Measurements from ENCODE around the gene ADAMTS8. TPM values are rescaled to one million over a fixed set of nuclear protein-coding genes. Genes with fewer than 3 reads are reported as not detected.

The ADAMTS8 gene
- total RNA-seq, 1 donor from 2014 or later = not detected

DNA sequence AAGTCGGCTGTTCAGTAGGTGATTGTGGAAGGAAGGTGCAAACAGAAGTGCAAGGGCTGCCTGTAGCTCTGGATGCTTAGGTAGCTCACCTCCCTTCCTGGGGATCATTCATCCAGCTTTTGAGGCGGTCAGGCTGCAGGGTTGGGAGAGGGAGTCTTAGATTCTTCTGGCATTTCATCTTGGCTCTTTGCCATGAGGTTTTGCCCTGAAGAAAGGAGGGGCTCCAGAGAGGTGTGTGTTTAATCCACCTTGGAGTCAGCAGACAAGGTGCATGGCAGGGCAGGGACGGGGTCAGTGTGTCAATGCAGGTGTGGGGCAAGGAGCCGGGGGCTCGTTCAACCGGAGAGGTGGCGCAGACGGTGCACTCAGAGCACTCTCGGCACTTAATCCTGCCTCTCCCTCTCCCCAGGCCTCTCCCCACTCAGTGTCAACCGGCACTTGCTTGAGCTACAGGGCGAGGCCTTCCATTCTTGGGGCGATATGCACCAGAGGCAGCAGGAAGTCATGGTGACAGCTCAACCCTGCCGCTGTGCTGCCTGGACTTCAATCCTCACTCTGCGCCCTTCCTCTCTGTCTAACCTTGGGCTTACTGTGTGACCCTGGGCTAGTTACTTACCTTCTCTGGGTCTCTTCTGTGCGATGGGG lies 27.2 kb upstream of the ADAMTS8 start:
- Mint-ChIP-seq H3K27me3 (ENCODE audit: low read depth) (peaks cover 25% of the 10 kb centered on the region), H3K4me3 (ENCODE audit: low read depth) (no peak overlapping the region), H3K27ac (no peak overlapping the region), H3K36me3 (ENCODE audit: low read depth) (no peaks in the 10 kb centered on the region), H3K9me3 (no peaks in the 10 kb centered on the region), H3K4me1 (ENCODE audit: low read depth) (no peaks in the 10 kb centered on the region)
- no peak for DNase-seq (ENCODE audit: low spot score)
- intact Hi-C loops (cut with micrococcal nuclease) = no loop called here

- peaks cover 2% of the 10 kb centered on the region for H3K4me1 Mint-ChIP-seq (ENCODE audit: low read depth)
- DNase-seq (ENCODE audit: low spot score) = no peak
- no peak overlapping the region for H3K27ac Mint-ChIP-seq
- intact Hi-C loops (cut with micrococcal nuclease) = no loop called here
- H3K9me3 Mint-ChIP-seq = no peaks in the 10 kb centered on the region
- no peaks in the 10 kb centered on the region for H3K36me3 Mint-ChIP-seq (ENCODE audit: low read depth)
- H3K4me3 Mint-ChIP-seq (ENCODE audit: low read depth) = no peak overlapping the region
- H3K27me3 Mint-ChIP-seq (ENCODE audit: low read depth) = peaks cover 32% of the 10 kb centered on the region
Measured at GRCh38 chr11:130454491-130455252, 26.3 kb upstream of the ADAMTS8 start.

GRCh38 chr11:130452940-130453339 lies 24.5 kb upstream of the ADAMTS8 start:
- no peak for DNase-seq (ENCODE audit: low spot score)
- intact Hi-C loops (cut with micrococcal nuclease) = no loop called here
- H3K27me3 Mint-ChIP-seq (ENCODE audit: low read depth) = peaks cover 41% of the 10 kb centered on the region
- H3K4me1 Mint-ChIP-seq (ENCODE audit: low read depth) = peaks cover 2% of the 10 kb centered on the region
- no peak overlapping the region for H3K4me3 Mint-ChIP-seq (ENCODE audit: low read depth)
- no peaks in the 10 kb centered on the region for H3K9me3 Mint-ChIP-seq
- H3K36me3 Mint-ChIP-seq (ENCODE audit: low read depth) = no peaks in the 10 kb centered on the region
- no peak overlapping the region for H3K27ac Mint-ChIP-seq

DNA sequence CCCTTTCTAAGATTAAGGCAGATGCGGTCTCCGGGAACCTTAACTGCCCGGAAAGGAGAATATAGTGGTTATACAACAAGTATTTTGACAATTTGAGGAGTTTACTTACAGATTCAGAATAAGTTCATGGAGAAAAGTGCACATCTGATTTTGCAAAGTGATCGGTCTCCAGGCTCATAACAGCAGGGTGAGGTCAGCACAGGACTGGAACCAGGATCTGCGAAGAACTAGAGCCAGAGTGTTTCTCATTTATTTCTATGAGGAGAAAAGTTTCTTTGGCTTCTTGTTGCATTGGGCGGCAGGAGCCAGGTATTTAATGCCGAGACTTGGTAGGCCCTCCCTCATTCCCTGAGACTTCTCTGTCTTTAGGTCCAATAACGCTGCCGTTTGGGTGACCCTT lies 23.8 kb upstream of the ADAMTS8 start:
- DNase-seq (ENCODE audit: low spot score) = no peak
- H3K27ac Mint-ChIP-seq = no peak overlapping the region
- intact Hi-C loops (cut with micrococcal nuclease) = no loop called here
- peaks cover 43% of the 10 kb centered on the region for H3K27me3 Mint-ChIP-seq (ENCODE audit: low read depth)
- no peak overlapping the region for H3K4me3 Mint-ChIP-seq (ENCODE audit: low read depth)
- H3K9me3 Mint-ChIP-seq = no peaks in the 10 kb centered on the region
- no peaks in the 10 kb centered on the region for H3K36me3 Mint-ChIP-seq (ENCODE audit: low read depth)
- H3K4me1 Mint-ChIP-seq (ENCODE audit: low read depth) = peaks cover 2% of the 10 kb centered on the region

- peaks cover 2% of the 10 kb centered on the region for H3K4me1 Mint-ChIP-seq (ENCODE audit: low read depth)
- H3K9me3 Mint-ChIP-seq = no peaks in the 10 kb centered on the region
- no peak overlapping the region for H3K27ac Mint-ChIP-seq
- DNase-seq (ENCODE audit: low spot score) = no peak
- peaks cover 50% of the 10 kb centered on the region for H3K27me3 Mint-ChIP-seq (ENCODE audit: low read depth)
- no peak overlapping the region for H3K4me3 Mint-ChIP-seq (ENCODE audit: low read depth)
- no peaks in the 10 kb centered on the region for H3K36me3 Mint-ChIP-seq (ENCODE audit: low read depth)
- intact Hi-C loops (cut with micrococcal nuclease) = no loop called here
Measured at GRCh38 chr11:130451231-130452019, 23.0 kb upstream of the ADAMTS8 start.

DNA sequence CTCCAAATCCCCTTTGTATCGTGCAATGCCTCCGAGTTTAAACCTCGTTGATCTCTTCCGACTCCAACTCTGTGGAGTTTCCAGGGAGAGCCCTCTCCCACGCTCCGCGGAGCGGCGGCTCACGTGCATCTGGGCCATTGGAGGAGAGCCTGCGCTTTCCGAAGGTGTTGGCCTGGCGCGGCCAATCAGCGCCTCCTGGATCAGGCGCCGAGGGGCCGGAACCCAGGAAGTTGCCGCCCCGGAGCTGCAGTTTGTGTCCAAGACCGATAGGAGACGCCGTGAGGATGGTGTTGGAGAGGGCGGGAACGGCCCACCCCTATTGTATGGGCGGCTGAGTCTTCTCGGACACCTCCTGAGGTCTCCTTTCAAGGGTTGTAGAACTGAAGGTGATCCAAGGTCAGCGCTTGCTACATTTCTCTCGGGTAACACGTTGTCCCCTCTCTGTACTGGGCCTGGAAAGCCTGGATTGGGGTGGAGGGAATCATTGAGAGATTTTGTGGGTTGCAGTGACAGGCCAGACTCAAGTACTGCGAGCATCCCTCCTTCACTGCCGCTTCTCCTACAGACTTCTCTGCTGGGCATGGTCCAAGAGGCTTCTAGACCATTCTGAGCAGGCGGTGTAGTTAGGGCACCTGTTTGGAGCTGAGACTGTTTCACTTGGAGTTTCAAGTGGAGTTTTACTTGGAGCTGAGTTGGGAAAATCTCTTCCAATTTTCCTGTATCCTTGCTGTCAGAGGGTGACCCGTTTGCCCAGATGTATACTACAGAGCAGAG lies 21.8 kb upstream of the ADAMTS8 start:
- peaks cover 2% of the 10 kb centered on the region for H3K4me1 Mint-ChIP-seq (ENCODE audit: low read depth)
- no peak for DNase-seq (ENCODE audit: low spot score)
- intact Hi-C loops (cut with micrococcal nuclease) = loop anchor here (2.0 kb wide), 1 partner anchor 15 kb away; no protein-coding TSS in a partner anchor
- H3K4me3 Mint-ChIP-seq (ENCODE audit: low read depth) = no peak overlapping the region
- no peaks in the 10 kb centered on the region for H3K36me3 Mint-ChIP-seq (ENCODE audit: low read depth)
- no peaks in the 10 kb centered on the region for H3K9me3 Mint-ChIP-seq
- peaks cover 50% of the 10 kb centered on the region for H3K27me3 Mint-ChIP-seq (ENCODE audit: low read depth)
- no peak overlapping the region for H3K27ac Mint-ChIP-seq

DNA sequence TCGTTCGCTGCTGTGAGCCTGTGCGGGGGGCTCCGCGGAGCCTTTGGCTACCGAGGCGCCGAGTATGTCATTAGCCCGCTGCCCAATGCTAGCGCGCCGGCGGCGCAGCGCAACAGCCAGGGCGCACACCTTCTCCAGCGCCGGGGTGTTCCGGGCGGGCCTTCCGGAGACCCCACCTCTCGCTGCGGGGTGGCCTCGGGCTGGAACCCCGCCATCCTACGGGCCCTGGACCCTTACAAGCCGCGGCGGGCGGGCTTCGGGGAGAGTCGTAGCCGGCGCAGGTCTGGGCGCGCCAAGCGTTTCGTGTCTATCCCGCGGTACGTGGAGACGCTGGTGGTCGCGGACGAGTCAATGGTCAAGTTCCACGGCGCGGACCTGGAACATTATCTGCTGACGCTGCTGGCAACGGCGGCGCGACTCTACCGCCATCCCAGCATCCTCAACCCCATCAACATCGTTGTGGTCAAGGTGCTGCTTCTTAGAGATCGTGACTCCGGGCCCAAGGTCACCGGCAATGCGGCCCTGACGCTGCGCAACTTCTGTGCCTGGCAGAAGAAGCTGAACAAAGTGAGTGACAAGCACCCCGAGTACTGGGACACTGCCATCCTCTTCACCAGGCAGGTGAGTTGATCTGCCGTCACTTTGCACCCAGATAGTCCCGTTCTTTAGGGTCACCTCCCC lies 21.0 kb upstream of the ADAMTS8 start:
- Mint-ChIP-seq H3K4me1 (ENCODE audit: low read depth) (peaks cover 2% of the 10 kb centered on the region), H3K4me3 (ENCODE audit: low read depth) (peak overlapping the region; percentile 52), H3K27ac (no peak overlapping the region), H3K36me3 (ENCODE audit: low read depth) (no peaks in the 10 kb centered on the region), H3K27me3 (ENCODE audit: low read depth) (peaks cover 52% of the 10 kb centered on the region), H3K9me3 (no peaks in the 10 kb centered on the region)
- DNase-seq (ENCODE audit: low spot score) = no peak
- intact Hi-C loops (cut with micrococcal nuclease) = loop anchor here (2.0 kb wide), 1 partner anchor 15 kb away; no protein-coding TSS in a partner anchor

DNA sequence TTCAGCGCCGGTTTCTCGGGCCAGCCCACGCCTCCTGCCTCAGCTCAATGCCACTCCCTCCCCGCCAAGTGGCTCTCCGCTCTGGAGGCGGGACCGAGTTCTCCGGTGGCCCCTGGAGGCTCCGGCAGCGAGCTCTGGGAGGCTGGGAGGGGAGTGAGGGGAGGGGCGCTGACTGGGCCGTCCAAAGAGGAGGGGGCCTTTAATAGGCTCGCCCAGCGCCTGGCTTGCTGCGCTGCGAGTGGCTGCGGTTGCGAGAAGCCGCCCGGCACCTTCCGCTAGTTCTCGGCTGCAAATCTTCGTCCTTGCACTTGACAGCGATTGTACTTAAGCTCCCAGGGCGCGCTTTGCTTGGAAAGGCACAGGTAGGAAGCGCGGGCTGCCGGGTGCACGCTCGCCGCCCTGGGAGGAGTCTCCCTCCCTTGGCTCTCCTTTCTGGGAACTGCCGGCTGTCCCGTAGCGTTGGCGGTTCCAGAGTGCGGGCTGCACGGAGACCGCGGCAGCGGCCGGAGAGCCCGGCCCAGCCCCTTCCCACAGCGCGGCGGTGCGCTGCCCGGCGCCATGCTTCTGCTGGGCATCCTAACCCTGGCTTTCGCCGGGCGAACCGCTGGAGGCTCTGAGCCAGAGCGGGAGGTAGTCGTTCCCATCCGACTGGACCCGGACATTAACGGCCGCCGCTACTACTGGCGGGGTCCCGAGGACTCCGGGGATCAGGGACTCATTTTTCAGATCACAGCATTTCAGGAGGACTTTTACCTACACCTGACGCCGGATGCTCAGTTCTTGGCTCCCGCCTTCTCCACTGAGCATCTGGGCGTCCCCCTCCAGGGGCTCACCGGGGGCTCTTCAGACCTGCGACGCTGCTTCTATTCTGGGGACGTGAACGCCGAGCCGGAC lies 20.3 kb upstream of the ADAMTS8 start, which contains the start of gene ADAMTS15:
Gene ADAMTS15, plus strand, starts transcription at position 230 of the 894 bp plus-strand sequence. Its CDS starts 329 bp downstream, at position 559.
- H3K27me3 Mint-ChIP-seq (ENCODE audit: low read depth) = peaks cover 51% of the 10 kb centered on the region
- H3K4me3 Mint-ChIP-seq (ENCODE audit: low read depth) = peak within 1 kb of the TSS; percentile 52
- no peak within 1 kb of the TSS for H3K27ac Mint-ChIP-seq
- intact Hi-C loops (cut with micrococcal nuclease) = loop anchor here (2.0 kb wide), 1 partner anchor 14 kb away; no protein-coding TSS in a partner anchor
- H3K36me3 Mint-ChIP-seq (ENCODE audit: low read depth) = no peaks in the 10 kb centered on the region
- no peaks in the 10 kb centered on the region for H3K9me3 Mint-ChIP-seq
- peak; percentile 47 for DNase-seq (ENCODE audit: low spot score)
- peaks cover 2% of the 10 kb centered on the region for H3K4me1 Mint-ChIP-seq (ENCODE audit: low read depth)

DNA sequence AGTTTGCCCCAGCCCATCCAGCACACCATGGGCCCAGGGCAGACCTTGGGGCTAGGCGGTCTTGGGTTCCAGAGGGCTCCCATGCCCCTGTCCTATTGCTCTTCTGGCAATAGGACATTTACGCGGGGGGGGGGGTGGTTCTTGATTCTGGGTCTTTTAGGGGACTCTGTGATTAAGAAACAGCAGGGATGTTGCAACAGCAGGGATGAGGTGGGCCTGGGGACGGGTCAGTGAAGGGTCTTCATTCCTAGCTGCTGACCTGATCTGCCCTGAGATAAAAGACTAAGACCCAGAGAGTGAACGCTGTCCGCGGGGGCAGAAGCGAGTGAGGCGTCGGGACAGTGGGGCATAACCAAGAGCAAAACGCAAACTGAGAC lies 19.6 kb upstream of the ADAMTS8 start:
- Mint-ChIP-seq H3K4me3 (ENCODE audit: low read depth) (peak overlapping the region; percentile 52), H3K27me3 (ENCODE audit: low read depth) (peaks cover 48% of the 10 kb centered on the region), H3K9me3 (no peaks in the 10 kb centered on the region), H3K36me3 (ENCODE audit: low read depth) (no peaks in the 10 kb centered on the region), H3K4me1 (ENCODE audit: low read depth) (peaks cover 2% of the 10 kb centered on the region), H3K27ac (no peak overlapping the region)
- intact Hi-C loops (cut with micrococcal nuclease) = loop anchor here (2.0 kb wide), 1 partner anchor 13 kb away; no protein-coding TSS in a partner anchor
- no peak for DNase-seq (ENCODE audit: low spot score)

DNA sequence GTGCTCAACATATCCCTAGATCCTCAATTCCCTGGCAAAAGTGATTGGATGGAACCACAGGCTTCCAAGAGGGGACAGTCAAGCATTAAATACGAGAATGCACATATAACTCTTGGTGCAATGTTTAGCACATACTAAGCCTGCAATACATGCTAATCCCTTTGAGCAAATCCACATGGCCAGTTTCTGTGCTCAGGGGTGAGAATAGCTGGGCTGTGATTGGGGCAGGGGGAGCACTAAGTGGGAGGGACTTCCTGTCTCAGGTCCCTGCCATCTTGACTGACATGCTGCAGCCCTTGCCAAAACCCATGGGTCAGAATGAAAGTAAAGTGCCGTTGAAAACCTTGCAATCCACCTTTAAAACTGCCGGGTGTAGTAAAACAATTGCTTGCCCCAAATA lies 17.4 kb upstream of the ADAMTS8 start:
- Mint-ChIP-seq H3K9me3 (no peaks in the 10 kb centered on the region), H3K4me3 (ENCODE audit: low read depth) (no peak overlapping the region), H3K27me3 (ENCODE audit: low read depth) (peaks cover 45% of the 10 kb centered on the region), H3K36me3 (ENCODE audit: low read depth) (no peaks in the 10 kb centered on the region), H3K4me1 (ENCODE audit: low read depth) (peaks cover 2% of the 10 kb centered on the region), H3K27ac (no peak overlapping the region)
- no peak for DNase-seq (ENCODE audit: low spot score)
- intact Hi-C loops (cut with micrococcal nuclease) = no loop called here

GRCh38 chr11:130442737-130443136 lies 14.3 kb upstream of the ADAMTS8 start:
- intact Hi-C loops (cut with micrococcal nuclease) = no loop called here
- no peak for DNase-seq (ENCODE audit: low spot score)
- Mint-ChIP-seq H3K36me3 (ENCODE audit: low read depth) (peaks cover 4% of the 10 kb centered on the region), H3K4me1 (ENCODE audit: low read depth) (peaks cover 21% of the 10 kb centered on the region), H3K27me3 (ENCODE audit: low read depth) (peaks cover 27% of the 10 kb centered on the region), H3K9me3 (no peaks in the 10 kb centered on the region), H3K4me3 (ENCODE audit: low read depth) (no peak overlapping the region), H3K27ac (no peak overlapping the region)

All from activated T-helper 2 cell treated with anti-CD3 and anti-CD28 coated beads, Interferon-gamma antibody, Interleukin-2, Interleukin-4, amounts not matched to agents 10 μg/mL and 5 μg/mL and 100 μg/mL, durations not matched to agents 14 hours and 24 hours and 36 hours (primary cell).